ENCODE data around the gene MEF2B.

- TF ChIP-seq CTCF (IDR thresholded peaks at IDR 0.05) (no peak), POLR2A (IDR thresholded peaks at IDR 0.05) (no peak)
These were observed 48.7 kb downstream of the MEF2B start for GRCh38 chr19:19121371-19121770.
